ENCODE measurements around the gene S100A12.
A peak's percentile ranks its signal among the peaks of the same experiment; 100 is the strongest.

The S100A12 gene

GRCh38 chr1:153355445-153356071 lies 19.9 kb downstream of the S100A12 start:
- H3K4me3 ChIP-seq (ENCODE audit: insufficient read depth in 1 of 2, low read depth in 1 of 2, low read length in 2 of 2): no peak overlapping the region
- peaks cover 0 to 74% of the 10 kb centered on the region in 2 experiments for H3K27me3 ChIP-seq (ENCODE audit: control insufficient read depth in 1 of 2, insufficient read depth in 1 of 2, low read length in 2 of 2)
- H3K9me3 ChIP-seq (ENCODE audit: control insufficient read depth, low read length): no peaks in the 10 kb centered on the region
- H2BK5ac ChIP-seq (ENCODE audit: low read depth, low read length, poor library complexity, severe bottlenecking): no peak overlapping the region
- no peak overlapping the region for H3K18ac ChIP-seq (ENCODE audit: low read depth in 1 of 2, low read length in 2 of 2)
- no peak overlapping the region for H4K8ac ChIP-seq (ENCODE audit: low read length)
- no peak overlapping the region for H3K4ac ChIP-seq (ENCODE audit: low read depth in 1 of 2, low read length in 2 of 2)
- no peak overlapping the region for H2BK15ac ChIP-seq (ENCODE audit: low read depth, poor library complexity, severe bottlenecking)
- H3K27ac ChIP-seq (ENCODE audit: low read length, poor library complexity, severe bottlenecking): no peak overlapping the region
- no peaks in the 10 kb centered on the region for H3K36me3 ChIP-seq (ENCODE audit: control insufficient read depth in 1 of 2, insufficient read depth in 2 of 2, low read depth in 1 of 2, low read length in 2 of 2)
- H2BK120ac ChIP-seq (ENCODE audit: low read depth, low read length): no peak overlapping the region
- no peaks in the 10 kb centered on the region for H3K79me1 ChIP-seq (replicated peaks; ENCODE audit: low read length, poor library complexity, severe bottlenecking)
- H2BK12ac ChIP-seq (ENCODE audit: low read length in 2 of 2): no peak overlapping the region
- no peak overlapping the region for H4K91ac ChIP-seq (ENCODE audit: low read length)
- H3K4me1 ChIP-seq (ENCODE audit: control insufficient read depth, insufficient read depth, low read depth, low read length): no peaks in the 10 kb centered on the region
- H3K9ac ChIP-seq (ENCODE audit: low read length): no peak overlapping the region
- WGBS: 43% methylated on average over 7 of the region's 10 CpGs
- H3K14ac ChIP-seq (ENCODE audit: low read length in 2 of 2): no peak overlapping the region
- H3K23ac ChIP-seq (ENCODE audit: low read length in 2 of 2): no peak overlapping the region
- no peak overlapping the region for H3K4me2 ChIP-seq (ENCODE audit: low read length, poor library complexity, severe bottlenecking)
- no peak overlapping the region for H2AK5ac ChIP-seq (ENCODE audit: low read length, severe bottlenecking)
- no peak overlapping the region for H2AFZ ChIP-seq (ENCODE audit: low read depth, low read length)
- peak; percentile 24 for DNase-seq

GRCh38 chr1:153354515-153355193 lies 20.8 kb downstream of the S100A12 start:
- Histone ChIP-seq H2AK5ac (ENCODE audit: low read length, severe bottlenecking) (no peak overlapping the region), H3K4ac (ENCODE audit: low read depth in 1 of 2, low read length in 2 of 2) (no peak overlapping the region), H3K4me2 (ENCODE audit: low read length, poor library complexity, severe bottlenecking) (no peak overlapping the region), H4K91ac (ENCODE audit: low read length) (no peak overlapping the region), H3K18ac (ENCODE audit: low read depth in 1 of 2, low read length in 2 of 2) (no peak overlapping the region), H3K79me1 (replicated peaks; ENCODE audit: low read length, poor library complexity, severe bottlenecking) (no peaks in the 10 kb centered on the region), H3K36me3 (ENCODE audit: control insufficient read depth in 1 of 2, insufficient read depth in 2 of 2, low read depth in 1 of 2, low read length in 2 of 2) (no peaks in the 10 kb centered on the region), H2AFZ (ENCODE audit: low read depth, low read length) (no peak overlapping the region), H2BK5ac (ENCODE audit: low read depth, low read length, poor library complexity, severe bottlenecking) (no peak overlapping the region), H3K4me1 (ENCODE audit: control insufficient read depth, insufficient read depth, low read depth, low read length) (no peaks in the 10 kb centered on the region), H3K23ac (ENCODE audit: low read length in 2 of 2) (peak overlapping the region in 1 of 2 experiments; percentile 14), H3K14ac (ENCODE audit: low read length in 2 of 2) (no peak overlapping the region), H2BK120ac (ENCODE audit: low read depth, low read length) (no peak overlapping the region), H2BK12ac (ENCODE audit: low read length in 2 of 2) (no peak overlapping the region), H3K27ac (ENCODE audit: low read length, poor library complexity, severe bottlenecking) (no peak overlapping the region), H4K8ac (ENCODE audit: low read length) (no peak overlapping the region), H3K9ac (ENCODE audit: low read length) (no peak overlapping the region), H3K9me3 (ENCODE audit: control insufficient read depth, low read length) (no peaks in the 10 kb centered on the region), H3K27me3 (ENCODE audit: control insufficient read depth in 1 of 2, insufficient read depth in 1 of 2, low read length in 2 of 2) (peaks cover 3 to 82% of the 10 kb centered on the region in 2 experiments), H2BK15ac (ENCODE audit: low read depth, poor library complexity, severe bottlenecking) (no peak overlapping the region), H3K4me3 (ENCODE audit: insufficient read depth in 1 of 2, low read depth in 1 of 2, low read length in 2 of 2) (no peak overlapping the region)
- no peak for DNase-seq
- WGBS: 51% methylated on average over 8 of the region's 8 CpGs

GRCh38 chr1:153353226-153353947 lies 22.0 kb downstream of the S100A12 start:
- no peaks in the 10 kb centered on the region for H3K36me3 ChIP-seq (ENCODE audit: control insufficient read depth in 1 of 2, insufficient read depth in 2 of 2, low read depth in 1 of 2, low read length in 2 of 2)
- no peak overlapping the region for H3K18ac ChIP-seq (ENCODE audit: low read depth in 1 of 2, low read length in 2 of 2)
- H3K27me3 ChIP-seq (ENCODE audit: control insufficient read depth in 1 of 2, insufficient read depth in 1 of 2, low read length in 2 of 2): peaks cover 8 to 84% of the 10 kb centered on the region in 2 experiments
- no peak overlapping the region for H2BK5ac ChIP-seq (ENCODE audit: low read depth, low read length, poor library complexity, severe bottlenecking)
- H3K4ac ChIP-seq (ENCODE audit: low read depth in 1 of 2, low read length in 2 of 2): no peak overlapping the region
- H3K27ac ChIP-seq (ENCODE audit: low read length, poor library complexity, severe bottlenecking): no peak overlapping the region
- H3K23ac ChIP-seq (ENCODE audit: low read length in 2 of 2): no peak overlapping the region
- H2BK120ac ChIP-seq (ENCODE audit: low read depth, low read length): no peak overlapping the region
- no peak overlapping the region for H2AK5ac ChIP-seq (ENCODE audit: low read length, severe bottlenecking)
- no peak overlapping the region for H2BK12ac ChIP-seq (ENCODE audit: low read length in 2 of 2)
- no peak overlapping the region for H3K14ac ChIP-seq (ENCODE audit: low read length in 2 of 2)
- H3K79me1 ChIP-seq (replicated peaks; ENCODE audit: low read length, poor library complexity, severe bottlenecking): no peaks in the 10 kb centered on the region
- H4K91ac ChIP-seq (ENCODE audit: low read length): no peak overlapping the region
- peak; percentile 11 for DNase-seq
- H3K9me3 ChIP-seq (ENCODE audit: control insufficient read depth, low read length): no peaks in the 10 kb centered on the region
- no peak overlapping the region for H3K4me3 ChIP-seq (ENCODE audit: insufficient read depth in 1 of 2, low read depth in 1 of 2, low read length in 2 of 2)
- no peak overlapping the region for H3K9ac ChIP-seq (ENCODE audit: low read length)
- H2AFZ ChIP-seq (ENCODE audit: low read depth, low read length): no peak overlapping the region
- H3K4me2 ChIP-seq (ENCODE audit: low read length, poor library complexity, severe bottlenecking): no peak overlapping the region
- H4K8ac ChIP-seq (ENCODE audit: low read length): no peak overlapping the region
- H3K4me1 ChIP-seq (ENCODE audit: control insufficient read depth, insufficient read depth, low read depth, low read length): no peaks in the 10 kb centered on the region
- 72% methylated on average over 7 of the region's 7 CpGs for WGBS
- no peak overlapping the region for H2BK15ac ChIP-seq (ENCODE audit: low read depth, poor library complexity, severe bottlenecking)

GRCh38 chr1:153352523-153352922 lies 22.9 kb downstream of the S100A12 start:
- Histone ChIP-seq H3K4me1 (ENCODE audit: control insufficient read depth, insufficient read depth, low read depth, low read length) (no peaks in the 10 kb centered on the region), H3K79me1 (replicated peaks; ENCODE audit: low read length, poor library complexity, severe bottlenecking) (no peaks in the 10 kb centered on the region), H4K91ac (ENCODE audit: low read length) (no peak overlapping the region), H2BK12ac (ENCODE audit: low read length in 2 of 2) (no peak overlapping the region), H2AFZ (ENCODE audit: low read depth, low read length) (no peak overlapping the region), H3K4ac (ENCODE audit: low read depth in 1 of 2, low read length in 2 of 2) (no peak overlapping the region), H4K8ac (ENCODE audit: low read length) (no peak overlapping the region), H2AK5ac (ENCODE audit: low read length, severe bottlenecking) (no peak overlapping the region), H2BK5ac (ENCODE audit: low read depth, low read length, poor library complexity, severe bottlenecking) (no peak overlapping the region), H2BK15ac (ENCODE audit: low read depth, poor library complexity, severe bottlenecking) (no peak overlapping the region), H3K9me3 (ENCODE audit: control insufficient read depth, low read length) (no peaks in the 10 kb centered on the region), H3K4me2 (ENCODE audit: low read length, poor library complexity, severe bottlenecking) (no peak overlapping the region), H3K27ac (ENCODE audit: low read length, poor library complexity, severe bottlenecking) (no peak overlapping the region), H3K14ac (ENCODE audit: low read length in 2 of 2) (no peak overlapping the region), H3K9ac (ENCODE audit: low read length) (no peak overlapping the region), H3K36me3 (ENCODE audit: control insufficient read depth in 1 of 2, insufficient read depth in 2 of 2, low read depth in 1 of 2, low read length in 2 of 2) (no peaks in the 10 kb centered on the region), H2BK120ac (ENCODE audit: low read depth, low read length) (no peak overlapping the region), H3K4me3 (ENCODE audit: insufficient read depth in 1 of 2, low read depth in 1 of 2, low read length in 2 of 2) (no peak overlapping the region), H3K18ac (ENCODE audit: low read depth in 1 of 2, low read length in 2 of 2) (no peak overlapping the region), H3K23ac (ENCODE audit: low read length in 2 of 2) (no peak overlapping the region), H3K27me3 (ENCODE audit: control insufficient read depth in 1 of 2, insufficient read depth in 1 of 2, low read length in 2 of 2) (peaks cover 9 to 84% of the 10 kb centered on the region in 2 experiments)
- 0% methylated on average over 4 of the region's 4 CpGs for WGBS
- DNase-seq: peak; percentile 62

Measured in mesenchymal stem cell (in vitro differentiated cells and primary cell).